ENCODE measurements around the gene IL10RA.

IL10RA gene

GRCh38 chr11:118008271-118008911 lies 22.2 kb downstream of the IL10RA start:
- DNase-seq, result no peak

DNA sequence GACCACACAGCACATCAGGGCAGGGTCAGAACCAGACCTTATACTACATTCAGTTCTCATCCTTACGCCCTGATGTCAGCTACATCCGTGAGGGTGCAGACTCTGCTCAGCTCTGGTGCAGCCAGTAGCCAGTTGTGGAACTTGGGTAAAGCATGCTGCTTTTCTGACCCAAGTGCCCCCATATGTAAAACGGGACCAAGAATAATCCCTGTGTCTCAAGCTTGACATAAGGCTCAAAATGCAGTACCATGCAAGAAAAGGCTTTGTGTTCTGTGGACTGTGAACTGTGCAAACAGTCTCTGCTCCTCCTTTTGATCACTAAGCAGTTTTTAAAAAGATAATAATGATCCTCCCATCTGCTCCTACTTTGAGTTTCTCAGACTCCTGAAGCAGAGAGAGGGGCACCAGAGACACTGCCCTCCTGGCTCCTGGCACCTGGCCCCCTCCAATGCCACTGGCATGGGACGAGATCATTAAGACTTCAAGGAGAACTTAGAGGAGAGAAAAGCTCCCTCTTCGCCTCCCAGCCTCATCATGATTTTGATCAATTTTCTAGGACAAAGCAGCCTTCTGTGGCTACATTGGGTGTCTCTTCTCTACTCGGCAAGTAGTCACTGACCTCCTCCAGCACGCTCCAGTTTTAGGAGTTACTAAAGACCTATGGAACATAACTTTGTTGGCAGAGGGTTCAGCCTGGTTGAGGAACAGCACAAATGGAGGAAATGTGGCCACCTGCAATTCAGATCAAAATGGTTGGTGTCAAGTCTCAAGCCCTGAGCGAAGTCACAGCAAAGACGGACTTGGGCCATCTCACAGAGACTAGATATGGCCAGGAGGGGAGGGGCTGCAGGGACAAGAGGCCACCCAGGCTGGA lies 23.9 kb downstream of the IL10RA start:
- no peak for DNase-seq

- no peak for DNase-seq
Measured at GRCh38 chr11:118010738-118011461, 24.7 kb downstream of the IL10RA start.

- no peak for DNase-seq
Measured at GRCh38 chr11:118012083-118012669, 26.0 kb downstream of the IL10RA start.

- no peak for DNase-seq
Measured at GRCh38 chr11:118014022-118014421, 27.8 kb downstream of the IL10RA start.

DNA sequence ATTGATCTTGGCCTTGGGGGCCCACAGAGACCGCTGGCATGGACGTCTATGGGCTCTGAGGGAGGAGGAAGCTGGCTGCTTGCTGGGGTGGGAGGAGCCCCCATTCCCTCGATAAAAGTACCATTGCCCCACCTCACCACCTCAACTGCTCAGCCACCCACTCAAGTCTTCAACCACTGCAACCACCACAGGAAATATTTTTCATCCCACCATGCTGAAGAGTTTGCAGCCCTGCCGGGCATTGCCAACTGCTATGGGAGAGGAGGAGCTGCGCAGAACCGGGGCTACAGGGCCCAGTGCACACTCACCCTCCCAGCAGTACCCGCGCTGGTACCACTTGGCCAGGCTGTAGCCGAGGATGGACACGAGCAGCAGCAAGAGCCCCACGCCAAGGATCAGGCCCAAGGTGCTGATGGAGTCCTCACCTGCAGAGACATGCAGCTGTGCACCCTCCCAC lies 29.2 kb downstream of the IL10RA start:
- no peak for DNase-seq

DNA sequence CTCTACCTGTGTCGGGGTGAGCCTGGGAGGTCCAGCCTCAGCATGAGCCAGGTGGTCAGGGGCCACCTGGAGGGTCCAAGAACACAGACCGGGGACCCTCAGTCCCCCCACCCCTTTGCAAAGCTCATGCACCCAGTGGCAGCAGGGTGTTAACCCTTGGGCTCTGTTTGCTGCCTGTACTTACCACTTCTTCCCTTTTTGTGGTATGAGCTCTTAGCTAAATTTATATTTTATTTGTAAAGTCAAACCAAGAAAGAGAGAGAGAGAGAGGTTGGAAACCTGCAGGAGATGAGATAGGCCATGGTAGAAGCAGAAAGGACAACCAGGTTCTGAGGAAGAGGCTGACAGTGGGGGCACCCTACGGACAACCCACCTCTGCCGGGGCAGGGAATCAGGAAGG lies 29.9 kb downstream of the IL10RA start:
- DNase-seq, result no peak

DNA sequence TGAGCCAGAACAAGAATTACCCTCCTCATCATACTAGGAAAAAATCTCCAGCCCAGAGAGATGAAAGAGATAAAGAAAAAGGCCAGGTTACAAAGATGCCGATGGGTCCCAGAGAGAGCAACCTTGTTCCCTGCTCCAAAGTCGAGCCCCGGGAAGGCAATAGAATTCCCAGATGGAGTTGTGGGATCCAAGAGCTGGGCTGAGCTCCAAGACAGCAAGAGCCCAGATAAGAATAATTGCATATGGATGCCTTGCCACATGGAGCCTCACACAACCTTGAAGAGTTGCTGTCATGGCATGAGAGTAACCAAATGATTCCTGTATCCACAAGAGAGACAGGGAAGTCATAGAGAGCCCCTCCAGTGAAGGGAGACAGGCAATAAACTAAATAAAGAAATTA lies 30.9 kb downstream of the IL10RA start:
- no peak for DNase-seq

GRCh38 chr11:118017631-118018315 lies 31.6 kb downstream of the IL10RA start:
- no peak for DNase-seq

GRCh38 chr11:118018401-118018800 lies 32.2 kb downstream of the IL10RA start:
- DNase-seq, result no peak

DNA sequence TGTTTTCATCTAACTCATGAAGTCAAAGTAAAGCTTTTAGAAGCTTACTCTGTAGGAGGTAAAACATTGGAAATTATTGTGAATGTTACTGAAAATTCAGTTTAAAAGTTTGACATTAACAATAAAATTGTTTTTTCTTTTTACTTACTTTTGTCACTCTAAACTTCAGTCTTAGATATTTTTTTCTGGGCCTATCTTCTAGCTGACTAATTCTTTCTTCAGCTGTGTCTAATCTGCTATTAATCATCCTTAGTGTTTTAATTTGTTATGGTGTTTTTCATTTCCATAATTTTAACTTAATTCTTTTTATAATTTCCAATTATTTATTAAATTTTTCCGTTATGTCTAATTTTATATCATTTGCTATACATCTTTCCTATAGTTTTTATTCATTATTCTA lies 35.0 kb downstream of the IL10RA start:
- DNase-seq, result no peak

DNA sequence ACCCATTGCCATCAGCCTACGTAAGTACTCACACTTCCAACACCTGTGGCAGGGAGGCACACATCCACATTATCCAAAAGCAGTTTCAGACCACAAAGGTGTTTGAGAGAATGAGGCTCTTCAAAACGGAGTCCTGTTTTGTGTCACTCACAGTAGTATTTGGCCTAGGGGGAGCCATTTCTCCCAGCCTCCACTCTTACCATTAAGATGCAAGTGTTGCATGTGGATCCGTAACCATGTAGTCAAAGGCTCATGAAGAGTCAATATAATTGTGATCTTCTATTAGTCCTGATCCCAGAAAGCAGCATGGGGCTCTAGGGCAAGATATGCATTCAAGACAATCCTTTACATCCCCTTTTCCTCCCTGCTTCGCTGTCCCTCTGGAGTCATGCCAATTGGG lies 41.5 kb downstream of the IL10RA start:
- no peak for DNase-seq

DNA sequence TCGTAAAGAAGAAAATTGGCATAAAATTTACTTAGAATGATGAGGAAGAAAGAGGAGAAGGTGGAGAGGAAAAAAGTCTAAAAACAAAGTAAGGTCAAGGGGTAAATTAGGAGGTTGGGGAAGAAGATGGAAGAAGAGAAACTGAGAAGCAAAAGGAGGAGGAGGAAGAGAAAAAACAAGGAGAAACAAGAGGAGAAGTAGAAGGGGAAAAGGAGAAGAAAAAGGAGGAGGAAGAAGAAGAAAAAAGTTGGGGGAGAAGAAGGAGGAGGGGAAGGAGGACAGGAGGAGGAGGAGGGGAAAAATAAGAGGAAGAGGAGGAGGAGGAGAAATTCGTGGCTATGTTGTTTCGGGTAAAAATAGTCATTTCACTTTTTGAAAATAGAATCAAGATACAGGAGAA lies 42.4 kb downstream of the IL10RA start:
- no peak for DNase-seq

- no peak for DNase-seq
Measured at GRCh38 chr11:118033443-118033842, 47.2 kb downstream of the IL10RA start.

DNA sequence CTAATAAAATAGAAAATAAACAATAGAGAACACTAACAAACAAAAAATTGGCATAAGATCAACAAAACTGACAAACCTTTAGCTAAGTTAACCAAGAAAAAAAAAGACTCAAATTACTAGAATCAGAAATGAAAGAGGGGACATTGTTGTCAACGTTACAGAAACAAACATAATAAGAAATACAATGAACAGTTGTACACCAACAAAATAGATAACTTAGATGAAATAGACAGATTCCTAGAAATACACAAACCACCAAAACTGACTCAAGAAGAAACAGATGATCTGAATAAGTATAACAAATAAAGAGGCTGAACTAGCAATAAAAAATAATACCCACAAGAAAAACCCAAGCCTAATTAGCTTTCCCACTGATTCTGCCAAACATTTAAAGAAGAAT lies 55.9 kb downstream of the IL10RA start:
- DNase-seq, result no peak

DNA sequence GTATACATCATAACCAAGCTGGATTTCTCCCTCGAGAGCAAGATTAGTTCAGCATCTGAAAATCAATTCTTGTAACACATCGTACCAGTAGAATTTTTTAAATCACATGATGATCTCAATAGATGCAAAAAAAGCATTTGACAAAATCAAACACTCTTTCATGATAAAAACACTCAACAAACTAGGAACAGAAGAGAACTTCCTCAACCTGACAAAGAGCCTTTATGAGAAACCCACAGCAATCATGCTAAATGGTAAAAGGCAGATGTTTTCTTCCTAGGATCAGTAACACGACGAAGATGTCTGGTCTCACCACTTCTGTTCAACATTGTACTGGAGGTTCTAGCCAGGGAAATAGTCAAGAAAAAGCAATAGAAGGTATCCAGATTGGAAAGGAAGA lies 56.6 kb downstream of the IL10RA start:
- DNase-seq, result no peak

DNA sequence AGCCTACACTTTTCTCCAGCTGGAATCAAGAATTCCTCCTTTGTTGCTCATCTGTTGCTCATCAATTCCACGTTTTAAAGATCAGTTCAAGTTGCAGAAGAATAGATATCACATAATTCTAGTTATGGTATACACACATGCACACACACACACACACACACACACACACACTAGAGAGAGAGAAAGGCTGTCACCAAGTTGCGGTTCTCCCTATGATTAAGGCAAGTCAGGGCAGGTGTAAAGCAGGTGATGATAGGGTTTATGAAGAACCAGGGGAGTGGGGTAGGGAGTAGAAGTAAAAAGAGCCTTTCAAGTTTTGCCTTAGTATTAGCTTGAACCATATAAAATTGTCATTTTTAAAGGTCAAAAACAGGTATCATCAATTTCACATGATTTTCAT lies 59.0 kb downstream of the IL10RA start:
- no peak for DNase-seq

- no peak for DNase-seq
Measured at GRCh38 chr11:118046051-118046963, 60.1 kb downstream of the IL10RA start.

DNA sequence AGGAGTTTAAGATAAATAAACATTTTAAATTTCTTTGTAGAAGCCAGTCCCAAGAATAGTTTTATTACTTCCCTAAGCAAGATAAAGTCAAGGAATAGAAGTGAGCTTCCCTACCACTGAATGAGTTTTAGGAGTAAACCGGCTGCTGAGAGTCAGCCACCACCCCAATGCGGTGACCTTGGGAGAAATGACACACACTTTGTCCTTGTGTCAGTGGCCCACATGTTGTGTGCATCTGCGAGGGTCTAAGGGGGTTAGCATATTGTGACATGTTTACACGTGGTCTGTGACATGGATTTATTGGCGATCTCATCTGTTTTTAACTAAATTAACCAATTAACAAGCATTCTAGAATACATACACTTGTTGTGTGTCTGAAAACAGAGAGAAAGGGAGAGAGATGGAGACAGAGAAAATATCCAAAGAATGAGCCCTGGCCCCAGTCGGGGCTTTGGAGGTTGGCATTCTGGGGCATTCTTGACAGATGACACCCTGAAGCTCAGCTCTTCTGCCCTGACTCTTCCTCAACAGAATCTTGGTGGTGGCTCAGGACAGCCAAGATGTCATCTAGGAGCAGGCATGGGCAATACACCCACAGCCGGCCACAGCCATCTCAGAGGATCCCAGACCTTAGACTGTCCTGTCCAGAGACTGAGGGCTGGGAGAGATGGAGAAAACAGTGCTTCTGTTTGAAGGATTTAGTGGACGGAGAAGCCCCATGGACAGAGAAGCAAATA lies 60.9 kb downstream of the IL10RA start:
- DNase-seq, result no peak

GRCh38 chr11:118047749-118048148 lies 61.6 kb downstream of the IL10RA start:
- no peak for DNase-seq
